Fibroblast of villous mesenchyme (primary cell): ENCODE results near the gene OSBP2. TPM values are rescaled to one million over a fixed set of nuclear protein-coding genes. Genes with fewer than 3 reads are reported as not detected.

ENCODE experiments used
- DNase-seq: peaks from one replicate; pipeline ENCODE4 v3.0.0-alpha.2; 2010; ENCODE audit warnings: low read depth
- H3K4me3 ChIP-seq: 2 replicates; pipeline ENCODE4 v1.5.1; 2011; ENCODE audit warnings: low read depth, mild to moderate bottlenecking, low read length
- CTCF ChIP-seq: IDR thresholded peaks from 2 replicates; pipeline ENCODE4 v1.5.1; 2012; ENCODE audit warnings: low read depth, mild to moderate bottlenecking, low read length; ENCODE audit not compliant: insufficient read depth
- total RNA-seq: library from RNA; depleted of rRNA; stranded (reverse); fragments of >200 nt; gene quantifications from 2 replicates; pipeline ENCODE4 v1.2.3, GENCODE V29; 2012

Gene OSBP2
- total RNA-seq, 1 donor, result 0.43 TPM

- H3K4me3 ChIP-seq, result no peak overlapping the region
- DNase-seq, result no peak
- TF ChIP-seq CTCF, result no peak
Measured at GRCh38 chr22:30856741-30857502, 162.2 kb downstream of the OSBP2 start.

GRCh38 chr22:30857791-30858190 lies 163.1 kb downstream of the OSBP2 start:
- H3K4me3 ChIP-seq, result no peak overlapping the region
- no peak for TF ChIP-seq CTCF
- DNase-seq, result no peak

GRCh38 chr22:30858976-30859713 lies 164.5 kb downstream of the OSBP2 start:
- DNase-seq, result no peak
- TF ChIP-seq CTCF, result no peak
- no peak overlapping the region for H3K4me3 ChIP-seq

GRCh38 chr22:30859714-30860095 lies 165.0 kb downstream of the OSBP2 start:
- DNase-seq, result no peak
- no peak for TF ChIP-seq CTCF
- no peak overlapping the region for H3K4me3 ChIP-seq

- no peak for DNase-seq
- TF ChIP-seq CTCF, result no peak
- H3K4me3 ChIP-seq, result no peak overlapping the region
Measured at GRCh38 chr22:30860176-30861105, 165.8 kb downstream of the OSBP2 start.

- TF ChIP-seq CTCF, result no peak
- H3K4me3 ChIP-seq, result no peak overlapping the region
- no peak for DNase-seq
Measured at GRCh38 chr22:30861131-30861530, 166.5 kb downstream of the OSBP2 start.
